MG63 (cell line): Measurements from ENCODE around the gene MACROH2A2. TPM values are rescaled to one million over a fixed set of nuclear protein-coding genes. Genes with fewer than 3 reads are reported as not detected.
"Not testable (repeated sequence)": the region's sequence is repeated elsewhere in the genome, so short reads cannot be mapped to it uniquely, and the experiment has no call there.

Experiments used
- DNase-seq: peaks from one replicate; pipeline ENCODE4 v3.0.0-alpha.2; 2020
- H3K27me3 ChIP-seq: fragments of 250-450 bp; sonication (Bioruptor Pico); 2 replicates; pipeline ENCODE4 v1.5.1; 2020; ENCODE audit warnings: mild to moderate bottlenecking, moderate library complexity
- H3K36me3 ChIP-seq: fragments of 250-450 bp; sonication (Bioruptor Pico); 2 replicates; pipeline ENCODE4 v1.5.1; 2020; ENCODE audit warnings: mild to moderate bottlenecking, moderate library complexity
- H3K4me3 ChIP-seq: fragments of 250-450 bp; sonication (Bioruptor Pico); 2 replicates; pipeline ENCODE4 v1.5.1; 2020; ENCODE audit warnings: mild to moderate bottlenecking, moderate library complexity
- H3K9me3 ChIP-seq: fragments of 250-450 bp; sonication (Bioruptor Pico); 2 replicates; pipeline ENCODE4 v1.5.1; 2020; ENCODE audit warnings: mild to moderate bottlenecking, moderate library complexity
- total RNA-seq: library from RNA; depleted of rRNA; stranded (reverse); fragments of >200 nt; shearing (Covaris generic); gene quantifications from 2 replicates; pipeline ENCODE4 v1.2.3, GENCODE V29; 2014; ENCODE audit warnings: low replicate concordance; rRNA removed

The MACROH2A2 gene
- total RNA-seq, 1 experiment from 2014 or later = 16.3 TPM

GRCh38 chr10:70148516-70148915 is 95.9 kb downstream of the MACROH2A2 start:
- H3K36me3 ChIP-seq = peaks cover 46% of the 10 kb centered on the region
- DNase-seq = no peak
- H3K27me3 ChIP-seq = no peaks in the 10 kb centered on the region
- no peak overlapping the region for H3K4me3 ChIP-seq
- H3K9me3 ChIP-seq = no peaks in the 10 kb centered on the region

- Histone ChIP-seq H3K36me3 (peaks cover 85% of the 10 kb centered on the region), H3K4me3 (no peak overlapping the region), H3K27me3 (no peaks in the 10 kb centered on the region), H3K9me3 (no peaks in the 10 kb centered on the region)
- no peak for DNase-seq
Observed at GRCh38 chr10:70155255-70155838, 102.7 kb downstream of the MACROH2A2 start.

DNA sequence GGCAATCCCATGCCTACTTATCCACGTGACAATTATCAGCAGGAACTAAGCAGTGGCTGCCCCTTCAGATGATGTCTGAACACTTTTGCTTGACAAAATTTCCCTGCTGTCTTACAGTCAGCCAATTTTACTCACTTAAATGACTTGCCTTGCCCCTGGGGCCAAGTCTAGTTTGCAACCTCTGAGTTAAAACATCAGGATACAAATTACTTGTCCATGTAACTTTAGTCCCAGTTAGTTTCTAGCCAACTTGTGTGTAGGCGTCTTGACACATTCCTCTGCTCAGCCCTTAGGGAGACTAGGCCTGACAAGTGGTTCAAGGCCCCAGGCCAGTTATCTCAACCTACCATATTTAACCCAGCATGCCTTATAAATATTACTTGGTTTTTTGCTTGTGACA is 105.5 kb downstream of the MACROH2A2 start:
- Histone ChIP-seq H3K27me3 (no peaks in the 10 kb centered on the region), H3K9me3 (no peaks in the 10 kb centered on the region), H3K4me3 (no peak overlapping the region), H3K36me3 (peaks cover 85% of the 10 kb centered on the region)
- DNase-seq = no peak

GRCh38 chr10:70159366-70159765 is 106.7 kb downstream of the MACROH2A2 start:
- H3K27me3 ChIP-seq, DNase-seq, H3K4me3 ChIP-seq, H3K9me3 ChIP-seq: not testable (repeated sequence)
- H3K36me3 ChIP-seq = peaks cover 80% of the 10 kb centered on the region

GRCh38 chr10:70160798-70161197 is 108.2 kb downstream of the MACROH2A2 start:
- Histone ChIP-seq H3K9me3 (no peaks in the 10 kb centered on the region), H3K4me3 (no peak overlapping the region), H3K36me3 (peaks cover 78% of the 10 kb centered on the region), H3K27me3 (no peaks in the 10 kb centered on the region)
- no peak for DNase-seq

Other genes with a start within 250 kb of the MACROH2A2 start
- 20.7 and 21.8 TPM in 2 replicates for gene AIFM2, start 80.0 kb downstream of the MACROH2A2 start, total RNA-seq
- 19.4 and 29.9 TPM in 2 replicates for gene TYSND1, start 93.9 kb downstream of the MACROH2A2 start, total RNA-seq
- 55.6 and 67.0 TPM in 2 replicates for gene SAR1A, start 117.7 kb downstream of the MACROH2A2 start, total RNA-seq
- gene PPA1, start 180.6 kb downstream of the MACROH2A2 start, total RNA-seq = 437 and 481 TPM in 2 replicates
- not detected in 2 replicates for gene NPFFR1, start 231.2 kb downstream of the MACROH2A2 start, total RNA-seq